ENCODE measurements around the gene STUB1. TPM values are rescaled to one million over a fixed set of nuclear protein-coding genes. Genes with fewer than 3 reads are reported as not detected.
"Not testable (repeated sequence)": the region's sequence is repeated elsewhere in the genome, so short reads cannot be mapped to it uniquely, and the experiment has no call there.

The STUB1 gene
- total RNA-seq, 1 experiment from 2014 or later = 249 TPM

GRCh38 chr16:678858-679813 lies 1.1 kb upstream of the STUB1 start:
- DNase-seq (ENCODE audit: low spot score) = no peak

GRCh38 chr16:680625-680945 lies 375 bp downstream of the STUB1 start:
- DNase-seq (ENCODE audit: low spot score) = no peak

DNA sequence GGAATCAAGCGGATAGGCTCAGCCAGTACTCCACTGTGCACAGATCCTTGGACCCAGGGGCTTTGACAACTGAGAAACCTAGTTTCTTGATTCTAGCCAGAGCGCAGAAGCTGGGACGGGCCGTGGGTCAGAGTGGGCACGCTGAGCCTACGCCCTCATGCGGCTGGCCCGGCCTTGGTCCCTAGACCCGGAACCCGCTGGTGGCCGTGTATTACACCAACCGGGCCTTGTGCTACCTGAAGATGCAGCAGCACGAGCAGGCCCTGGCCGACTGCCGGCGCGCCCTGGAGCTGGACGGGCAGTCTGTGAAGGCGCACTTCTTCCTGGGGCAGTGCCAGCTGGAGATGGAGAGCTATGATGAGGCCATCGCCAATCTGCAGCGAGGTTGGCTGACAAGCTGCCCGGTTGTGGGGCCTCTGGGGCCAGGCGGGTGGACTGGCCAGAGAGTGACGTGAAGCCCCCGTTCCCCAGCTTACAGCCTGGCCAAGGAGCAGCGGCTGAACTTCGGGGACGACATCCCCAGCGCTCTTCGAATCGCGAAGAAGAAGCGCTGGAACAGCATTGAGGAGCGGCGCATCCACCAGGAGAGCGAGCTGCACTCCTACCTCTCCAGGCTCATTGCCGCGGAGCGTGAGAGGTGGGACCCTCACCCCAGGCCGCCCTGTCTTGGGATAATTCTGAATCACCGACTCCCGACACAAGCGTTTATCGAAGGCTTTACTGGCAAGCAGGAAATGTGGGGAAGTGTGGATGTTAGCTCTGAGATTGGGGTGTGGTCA lies 946 bp downstream of the STUB1 start:
- peak; percentile 30 for DNase-seq (ENCODE audit: low spot score)

- DNase-seq (ENCODE audit: low spot score) = peak; percentile 65
These were observed 1.7 kb downstream of the STUB1 start for GRCh38 chr16:681746-682427.

DNA sequence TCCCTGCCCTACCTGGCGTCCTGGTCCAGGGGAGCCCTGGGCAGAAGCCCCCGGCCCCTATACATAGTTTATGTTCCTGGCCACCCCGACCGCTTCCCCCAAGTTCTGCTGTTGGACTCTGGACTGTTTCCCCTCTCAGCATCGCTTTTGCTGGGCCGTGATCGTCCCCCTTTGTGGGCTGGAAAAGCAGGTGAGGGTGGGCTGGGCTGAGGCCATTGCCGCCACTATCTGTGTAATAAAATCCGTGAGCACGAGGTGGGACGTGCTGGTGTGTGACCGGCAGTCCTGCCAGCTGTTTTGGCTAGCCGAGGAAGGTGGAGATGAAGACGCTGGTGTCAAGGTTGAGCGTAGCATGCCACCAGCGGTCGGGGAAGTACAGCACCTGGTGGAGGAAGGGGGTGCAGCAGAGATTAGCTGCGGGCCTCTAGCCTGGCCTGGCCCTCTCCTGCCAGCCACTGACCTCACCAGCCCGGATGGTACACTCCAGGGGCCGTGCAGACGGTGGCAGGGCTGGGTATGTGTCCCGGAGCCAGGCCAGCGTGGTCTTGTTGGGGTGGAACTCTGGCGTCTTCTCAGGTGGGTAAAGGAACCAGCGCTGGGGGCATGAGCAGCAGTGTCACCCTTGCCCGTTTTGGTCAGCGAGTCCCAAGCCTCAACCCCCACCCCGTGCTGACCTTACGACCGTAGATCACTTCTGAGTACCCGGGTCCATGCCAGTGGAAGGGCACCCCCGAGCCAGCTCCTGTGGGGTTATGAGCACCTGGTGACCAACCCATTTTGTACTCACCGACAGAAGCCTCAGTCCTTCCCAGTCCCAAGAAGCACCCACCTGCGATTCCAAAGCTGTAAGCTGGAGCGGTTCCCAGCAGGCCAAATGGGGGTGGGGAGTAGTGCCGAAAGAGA lies 2.5 kb downstream of the STUB1 start:
- DNase-seq (ENCODE audit: low spot score) = no peak

DNA sequence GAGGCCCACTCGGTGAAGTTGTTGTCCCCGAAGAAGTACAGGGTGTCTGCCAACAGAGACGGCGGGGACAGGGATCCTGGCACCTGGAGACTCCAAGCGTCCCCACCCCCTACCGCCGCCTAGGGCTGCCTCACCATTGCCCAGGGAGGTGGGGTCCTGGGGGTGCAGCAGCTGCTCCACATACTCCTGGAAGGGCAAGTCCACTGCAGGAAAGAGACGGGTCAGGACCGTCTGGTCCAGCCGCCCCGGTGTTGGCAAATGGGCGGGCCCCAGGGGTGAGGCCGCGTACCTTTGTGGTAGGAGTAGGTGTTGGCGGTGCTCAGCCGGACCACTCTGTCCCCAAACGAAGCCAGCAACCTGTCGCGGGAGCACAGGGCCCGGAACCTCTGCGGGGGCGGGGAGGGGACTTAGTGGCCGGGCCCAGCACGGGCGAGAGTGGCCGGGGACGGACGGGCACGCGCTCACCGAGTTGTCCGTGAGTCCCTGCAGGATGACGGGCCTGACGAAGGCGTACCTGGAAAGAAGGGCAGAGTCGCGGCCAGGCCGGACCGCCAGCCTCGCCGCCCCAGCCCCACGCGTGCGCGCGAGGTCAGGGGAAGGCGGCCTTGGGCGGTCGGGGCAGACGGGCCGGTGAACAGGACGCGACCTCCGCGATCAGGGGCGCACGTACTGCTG lies 3.3 kb downstream of the STUB1 start:
- no peak for DNase-seq (ENCODE audit: low spot score)

DNA sequence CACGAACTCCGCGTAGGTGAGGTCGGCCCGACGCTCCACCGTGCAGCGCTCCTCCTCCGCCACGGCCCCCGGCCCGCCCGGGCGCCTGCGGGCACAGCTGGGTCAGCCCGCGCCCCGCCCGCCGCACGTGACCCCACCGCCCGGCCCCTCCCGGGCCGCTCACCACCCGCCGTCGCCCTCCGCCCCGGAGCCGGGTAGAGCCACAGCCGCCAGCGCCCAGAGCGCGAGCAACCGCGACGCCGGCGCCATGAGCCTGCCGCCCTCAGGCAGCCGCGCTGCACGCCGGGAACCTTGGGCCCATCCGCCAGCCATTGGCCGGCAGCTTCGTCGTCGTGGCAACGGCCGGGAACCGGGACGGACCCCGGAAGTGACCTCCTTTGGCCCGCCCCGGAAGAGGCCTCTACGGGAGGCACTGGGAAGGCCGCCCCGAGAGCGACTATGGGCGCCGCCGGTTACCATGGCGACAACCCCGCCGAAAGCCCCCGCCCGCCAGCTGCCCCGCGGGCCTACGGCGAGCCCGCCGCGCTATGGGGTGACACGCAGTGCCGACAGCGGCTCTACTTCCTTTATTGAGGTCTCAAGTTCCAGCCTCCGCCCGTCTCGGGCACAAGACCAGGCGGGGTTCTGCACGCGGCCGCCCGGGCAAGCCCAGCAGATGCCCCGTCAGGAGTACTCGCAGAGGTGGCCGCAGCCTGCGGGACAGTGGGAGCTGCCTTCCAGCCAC lies 4.0 kb downstream of the STUB1 start, which contains the start of gene JMJD8:
TSS of gene JMJD8 (minus strand) at position 264 of the 724 bp plus-strand sequence. CDS start at position 249, 15 bp downstream.
- no peak for DNase-seq (ENCODE audit: low spot score)

DNA sequence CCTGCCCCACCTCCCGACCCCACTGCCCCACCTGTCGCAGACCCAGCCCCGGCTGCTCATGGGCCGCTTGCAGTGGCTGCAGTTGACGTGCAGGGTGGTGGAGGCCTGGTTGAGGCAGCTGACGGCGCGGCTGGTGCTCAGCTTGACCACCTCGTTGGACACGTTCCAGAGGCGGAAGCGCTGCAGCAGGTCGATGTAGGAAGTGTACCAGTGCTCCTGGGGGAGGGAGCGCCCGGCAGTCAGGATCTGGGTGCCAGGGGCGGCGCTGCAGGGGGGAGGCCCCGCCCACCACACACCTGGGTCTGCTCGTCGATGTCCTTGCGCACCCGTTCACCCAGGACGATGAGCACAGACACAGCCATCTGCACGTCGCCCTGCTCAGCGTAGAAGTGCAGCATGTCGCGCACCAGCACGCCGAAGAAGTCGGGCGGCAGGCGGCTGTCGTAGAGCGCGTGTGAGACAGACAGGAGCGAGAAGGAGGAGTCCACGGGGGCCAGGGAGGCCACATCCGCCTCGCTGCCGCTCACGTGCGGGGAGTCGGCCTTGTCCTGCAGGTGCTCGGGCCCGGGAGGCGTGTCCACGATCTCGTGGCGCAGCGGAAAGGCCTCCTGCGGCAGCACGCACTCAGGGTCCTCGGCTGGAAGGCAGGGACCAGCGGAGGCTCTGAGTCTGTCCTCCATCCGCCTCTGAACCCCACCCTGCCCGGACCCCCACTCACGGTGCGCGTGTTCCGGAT lies 4.9 kb downstream of the STUB1 start:
- DNase-seq (ENCODE audit: low spot score) = no peak

GRCh38 chr16:685967-686366 lies 5.8 kb downstream of the STUB1 start:
- peak; percentile 73 for DNase-seq (ENCODE audit: low spot score)

DNA sequence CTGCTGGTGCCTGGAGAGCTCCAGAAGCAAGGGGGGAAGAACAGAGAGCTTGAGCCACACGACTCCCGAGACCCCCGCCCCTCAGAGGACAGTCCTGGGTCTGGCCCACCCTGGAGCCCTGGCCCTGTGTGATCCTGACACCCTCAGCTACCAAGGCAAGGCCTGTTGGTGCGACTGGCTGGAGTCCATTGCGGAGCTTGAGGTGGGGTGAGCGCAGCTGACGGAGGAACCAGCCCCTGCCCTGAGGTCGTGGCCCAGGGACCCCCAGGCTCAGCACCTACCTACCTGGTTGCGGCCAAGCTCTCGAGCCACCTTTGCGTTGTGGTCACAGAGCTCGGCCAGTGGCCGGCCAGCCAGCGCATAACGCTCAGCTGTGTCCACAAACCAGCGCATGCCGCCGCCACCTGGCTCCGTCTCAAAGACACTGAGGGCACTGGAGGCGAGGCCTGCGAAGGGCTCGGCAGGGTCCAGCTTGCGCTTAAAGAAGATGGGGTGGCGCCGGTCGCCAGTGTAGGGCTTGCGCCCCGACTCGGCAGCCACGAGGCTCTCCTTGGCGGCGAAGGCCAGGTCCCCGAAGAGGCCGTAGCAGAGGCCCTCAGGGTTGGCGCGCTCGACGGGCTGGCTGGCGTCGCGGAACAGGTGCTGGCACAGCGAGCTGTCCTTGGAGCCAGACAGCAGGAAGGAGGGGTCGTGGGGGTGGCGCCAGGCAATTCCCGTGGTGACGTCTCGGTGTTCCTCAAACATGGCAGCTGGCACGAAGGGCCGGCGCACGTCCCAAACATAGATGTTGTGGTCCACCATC lies 6.5 kb downstream of the STUB1 start:
- no peak for DNase-seq (ENCODE audit: low spot score)

DNA sequence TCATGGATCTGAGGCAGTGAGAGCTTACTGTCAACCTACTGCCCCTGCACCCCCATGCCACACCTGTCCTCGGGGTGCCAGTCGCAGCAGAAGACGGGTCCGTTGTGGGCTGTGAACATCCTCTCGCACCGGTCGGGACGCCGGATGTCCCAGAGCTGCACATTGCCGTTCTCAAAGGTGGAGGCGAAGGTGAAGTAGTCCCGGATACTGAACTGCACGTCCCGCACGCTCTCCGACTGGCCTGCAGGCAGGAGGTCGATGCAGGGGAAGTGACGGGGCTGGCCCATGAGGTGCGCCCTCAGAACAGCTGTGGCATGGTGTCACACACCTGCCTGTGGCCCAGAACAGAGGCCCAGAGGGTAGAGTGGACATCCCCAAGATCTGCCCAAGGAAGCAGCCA lies 7.3 kb downstream of the STUB1 start:
- no peak for DNase-seq (ENCODE audit: low spot score)

GRCh38 chr16:689175-689897 lies 9.1 kb downstream of the STUB1 start:
- no peak for DNase-seq (ENCODE audit: low spot score)

DNA sequence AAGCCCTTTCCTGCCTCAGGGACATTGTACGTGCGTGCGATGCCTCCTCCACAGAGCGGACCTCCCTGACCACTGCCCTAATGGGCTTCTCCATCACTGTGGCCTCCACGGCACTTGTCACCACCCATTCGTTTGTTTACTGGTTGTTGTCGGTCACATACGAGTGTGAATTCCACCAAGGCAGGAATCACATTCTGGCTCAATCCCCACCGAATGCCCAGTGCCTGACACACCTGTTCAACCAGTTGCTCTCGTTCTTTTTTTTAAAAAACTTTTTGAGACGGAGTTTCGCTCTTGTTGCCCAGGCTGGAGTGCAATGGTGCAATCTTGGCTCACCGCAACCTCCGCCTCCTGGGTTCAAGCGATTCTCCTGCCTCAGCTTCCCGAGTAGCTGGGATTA lies 11.0 kb downstream of the STUB1 start:
- not testable (repeated sequence) for DNase-seq (ENCODE audit: low spot score)

DNA sequence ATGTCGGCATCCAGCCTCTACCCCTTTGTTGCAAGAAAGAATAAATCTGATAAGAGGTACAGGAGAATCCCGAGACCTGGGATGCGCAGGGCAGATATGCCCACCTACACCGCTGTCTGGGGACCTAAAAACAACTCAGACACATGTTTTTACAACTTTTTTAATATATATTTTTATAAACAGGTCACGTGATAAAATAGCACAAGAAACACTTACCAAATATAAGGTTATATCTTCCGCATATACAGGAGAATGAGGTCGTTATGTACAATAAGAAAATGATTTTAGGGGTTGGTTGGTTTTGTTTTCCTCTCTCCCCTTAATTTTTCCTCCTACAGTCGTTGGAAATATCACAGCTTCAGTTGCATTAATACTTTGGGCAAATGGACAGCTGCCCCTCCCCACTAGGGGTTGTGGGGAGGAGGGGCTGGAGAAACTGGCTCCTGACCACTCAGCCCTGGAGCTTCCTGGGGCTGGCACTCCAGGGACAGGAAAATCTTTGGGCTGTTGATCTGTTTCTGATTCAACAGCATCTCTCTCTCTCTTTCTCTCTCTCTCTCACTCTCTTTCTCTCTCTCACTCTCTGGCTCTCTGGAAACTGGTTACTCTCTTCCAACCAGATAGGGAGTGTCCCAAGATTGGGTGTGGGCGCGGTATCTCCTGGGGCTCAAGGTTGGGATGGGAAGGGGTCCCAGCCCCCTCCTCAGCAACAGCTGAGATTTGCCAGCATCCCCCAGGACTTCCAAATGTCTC lies 12.3 kb downstream of the STUB1 start:
- DNase-seq (ENCODE audit: low spot score) = no peak

DNA sequence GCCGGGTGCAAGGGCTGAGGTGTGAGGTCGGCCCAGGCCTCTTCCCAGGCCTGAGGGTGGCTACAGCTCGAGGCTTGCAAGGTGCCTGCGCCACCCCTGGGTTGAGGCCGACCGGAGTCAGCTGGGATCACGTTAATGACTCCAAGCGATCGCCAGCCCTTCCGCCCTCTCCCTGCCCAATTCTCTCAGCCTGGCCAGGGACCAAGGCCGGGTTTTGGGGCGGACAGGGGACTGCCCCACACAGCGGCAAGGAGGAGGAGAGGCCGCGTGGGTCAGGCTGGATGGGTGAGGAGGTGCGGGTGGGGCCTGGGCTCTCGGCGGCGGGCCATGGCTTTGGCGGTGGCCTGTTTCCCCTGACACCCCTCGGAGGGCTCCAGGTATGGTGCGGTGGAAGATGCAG lies 13.2 kb downstream of the STUB1 start:
- DNase-seq (ENCODE audit: low spot score) = no peak

GRCh38 chr16:693766-694165 lies 13.6 kb downstream of the STUB1 start:
- no peak for DNase-seq (ENCODE audit: low spot score)
